Left ventricle myocardium superior (tissue), 1 donor: ENCODE results near the gene GPR146. TPM values are rescaled to one million over a fixed set of nuclear protein-coding genes. Genes with fewer than 3 reads are reported as not detected.
"Not testable (repeated sequence)": the region's sequence is repeated elsewhere in the genome, so short reads cannot be mapped to it uniquely, and the experiment has no call there.

Experiments
- ATAC-seq: fragments of 200-7000 bp; cut with Tn5 transposase; one replicate; pipeline ENCODE4 v1.9.1; 2020; ENCODE audit warnings: mild to moderate bottlenecking, moderate library complexity
- DNase-seq: peaks from one replicate; pipeline ENCODE4 v3.0.0-alpha.2; 2020
- intact Hi-C: fragments of 100-400 bp; cut with micrococcal nuclease; formaldehyde crosslinking; loops from one replicate; pipeline ENCODE4 v1.11.0; 2022
- total RNA-seq: library from RNA; stranded (reverse); fragmentation: NEBNext Ultra II Directional; extraction: Animal tissue kit (Norgen Biotek cat#: 25700); gene quantifications from one replicate; pipeline ENCODE4 v1.2.1, GENCODE V29; 2021
- donor health status: DM: no; HTN: yes; CAD: no; lungs with severe emphysema.

GPR146 gene
- total RNA-seq, 1 donor from 2014 or later: 41.5 TPM

DNA sequence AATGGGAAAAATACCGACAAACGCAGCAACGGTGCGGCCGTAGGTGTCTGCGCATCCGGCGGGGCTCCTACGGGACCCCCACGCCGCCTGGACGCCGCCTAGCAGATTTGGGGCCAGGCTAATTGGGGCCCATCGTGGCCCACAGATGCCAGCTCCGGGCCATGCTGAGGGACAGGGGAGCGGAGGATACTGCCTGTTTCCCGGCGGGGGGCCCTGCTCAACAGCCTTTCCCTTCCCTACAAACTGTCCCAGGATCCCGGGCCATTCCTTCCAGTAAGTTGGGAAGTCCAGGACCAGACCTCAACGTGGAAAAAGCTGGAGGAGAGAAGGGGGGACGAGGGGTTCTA lies 21.9 kb downstream of the GPR146 start:
- ATAC-seq: no peak
- no peak for DNase-seq
- intact Hi-C loops: no loop called here

DNA sequence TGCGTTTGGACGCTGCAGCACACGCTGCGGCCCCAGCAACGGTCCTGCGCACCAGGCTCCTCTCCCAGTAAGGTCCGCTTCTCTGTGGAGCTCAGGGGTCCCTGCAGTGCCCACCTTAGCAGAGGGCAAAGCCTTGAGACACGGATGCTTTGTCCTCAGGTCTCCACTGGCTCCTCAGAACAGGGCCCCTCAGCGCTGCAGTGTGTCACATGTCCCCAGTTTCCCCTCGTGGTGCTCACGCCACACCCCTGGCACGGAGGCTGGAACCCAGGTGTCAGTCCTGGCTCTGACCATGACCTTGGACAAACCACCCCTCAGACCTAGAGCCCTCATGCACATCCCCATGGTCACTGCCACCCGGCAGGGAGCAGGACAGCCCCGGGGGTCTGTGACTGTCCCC lies 23.7 kb downstream of the GPR146 start:
- ATAC-seq: no peak
- intact Hi-C loops: no loop called here
- DNase-seq: no peak

DNA sequence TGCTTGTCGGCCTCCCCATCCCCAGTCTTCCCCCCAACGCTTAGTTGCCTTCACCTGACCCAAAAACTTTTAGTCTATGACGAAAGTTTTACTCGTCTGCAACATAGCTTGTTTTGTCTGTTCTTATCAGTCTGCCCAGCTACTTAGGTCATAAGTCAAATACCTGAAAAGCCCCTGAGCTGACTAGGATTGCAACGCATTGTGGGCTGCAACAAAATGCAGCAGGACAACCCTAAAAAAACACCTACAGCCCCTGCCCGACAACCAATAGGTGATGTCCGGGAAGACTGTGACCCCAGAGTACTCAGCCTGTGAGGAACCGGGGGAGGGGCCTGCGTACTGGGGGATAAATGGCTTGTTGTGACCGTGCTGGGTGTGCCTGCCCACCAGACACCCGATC lies 24.3 kb downstream of the GPR146 start:
- intact Hi-C loops: no loop called here
- ATAC-seq (no peak), DNase-seq (no peak)

DNA sequence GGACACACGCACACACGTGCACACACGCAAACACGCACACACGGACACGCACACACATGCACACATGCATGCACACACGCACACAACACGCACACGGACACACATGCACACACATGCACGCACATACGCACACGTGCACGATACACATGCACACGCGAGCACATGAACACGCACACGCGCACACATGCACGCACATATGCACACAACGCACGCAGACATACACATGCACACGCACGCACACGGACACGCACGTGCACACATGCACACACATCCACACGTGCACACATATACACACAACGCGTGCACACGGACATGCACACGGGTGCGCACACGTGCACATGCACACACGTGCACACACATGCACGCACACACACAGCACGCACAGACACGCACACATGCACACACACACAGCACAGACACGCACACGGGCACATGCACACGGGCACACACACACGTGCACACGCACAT lies 26.2 kb downstream of the GPR146 start:
- DNase-seq (no peak), ATAC-seq (no peak)
- intact Hi-C loops: no loop called here

DNA sequence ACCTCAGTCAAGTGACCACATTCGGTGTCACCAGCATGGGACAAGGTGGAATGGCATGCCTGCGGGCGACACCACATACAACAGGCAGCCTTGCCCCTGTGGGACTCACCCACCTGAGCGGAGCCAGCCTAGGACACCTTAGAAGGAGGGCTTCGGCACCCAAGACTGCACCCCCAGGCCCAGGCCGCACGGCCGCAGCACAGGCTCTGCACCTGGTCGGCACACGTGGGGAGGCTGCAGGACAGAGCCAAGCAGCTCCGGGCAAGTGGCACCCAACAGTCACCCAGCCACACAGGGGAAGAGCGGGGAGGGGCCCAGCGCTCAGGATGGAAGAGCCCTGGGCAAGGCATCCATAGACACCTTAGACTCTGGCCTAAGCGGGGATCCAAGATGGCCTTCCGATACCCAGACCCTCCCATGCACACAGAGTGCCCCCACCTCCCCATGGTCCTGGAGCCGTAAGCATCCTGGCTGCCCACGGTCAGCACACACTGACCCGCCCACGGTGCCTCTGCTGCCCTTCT lies 27.4 kb downstream of the GPR146 start:
- intact Hi-C loops: no loop called here
- DNase-seq: no peak
- no peak for ATAC-seq

DNA sequence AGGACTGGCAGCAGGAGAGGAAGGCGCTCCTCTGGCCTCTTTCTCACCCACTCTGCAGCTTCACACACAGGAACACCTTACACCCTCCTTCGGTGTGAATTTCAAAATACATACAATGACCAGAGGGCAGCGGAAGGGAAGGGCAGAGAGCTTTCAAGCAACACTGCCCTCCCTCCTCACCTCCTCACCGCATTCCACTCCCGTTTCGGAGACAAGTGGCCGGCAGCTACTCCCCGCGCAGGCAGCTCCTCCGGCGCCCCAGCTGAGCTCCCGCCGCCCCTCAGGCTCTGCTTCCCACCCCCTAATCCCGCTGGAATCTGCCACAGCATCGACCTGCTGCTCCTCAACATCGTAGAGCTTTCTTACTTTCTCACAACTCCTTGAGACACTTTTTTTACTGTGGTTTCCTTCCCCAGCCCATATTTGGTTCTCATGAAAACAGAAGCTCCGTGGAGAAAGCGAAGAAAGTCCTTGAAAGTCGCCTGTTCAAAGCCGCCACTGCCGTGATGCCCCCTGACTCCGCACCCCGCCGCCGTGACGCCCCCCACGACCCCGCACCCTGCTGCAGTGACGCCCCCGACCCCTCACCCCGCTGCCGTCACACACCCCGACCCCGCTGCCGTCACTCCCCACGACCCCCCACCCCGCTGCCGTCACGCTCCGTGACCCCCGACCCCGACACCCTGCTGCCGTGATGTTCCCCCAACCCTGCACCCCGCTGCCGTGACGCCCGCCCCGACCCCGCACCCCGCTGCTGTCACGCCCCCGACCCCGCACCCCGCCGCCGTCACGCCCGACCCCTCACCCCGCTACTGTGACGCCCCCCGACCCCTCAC lies 29.0 kb downstream of the GPR146 start:
- ATAC-seq (no peak), DNase-seq (no peak)
- intact Hi-C loops: no loop called here

DNA sequence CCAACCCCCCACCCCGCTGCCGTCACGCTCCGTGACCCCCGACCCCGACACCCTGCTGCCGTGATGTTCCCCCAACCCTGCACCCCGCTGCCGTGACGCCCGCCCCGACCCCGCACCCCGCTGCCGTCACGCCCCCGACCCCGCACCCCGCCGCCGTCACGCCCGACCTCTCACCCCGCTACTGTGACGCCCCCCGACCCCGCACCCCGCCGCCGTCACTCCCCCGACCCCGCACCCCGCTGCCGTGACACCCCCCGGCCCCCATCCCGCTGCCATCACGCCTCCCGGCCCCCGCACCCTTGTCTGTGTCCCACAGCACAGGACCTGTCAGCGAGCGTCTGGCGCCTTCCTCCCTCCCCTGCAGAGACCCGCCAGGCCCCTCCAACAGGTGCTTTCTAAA lies 29.7 kb downstream of the GPR146 start:
- ATAC-seq, intact Hi-C loops, DNase-seq: not testable (repeated sequence)

DNA sequence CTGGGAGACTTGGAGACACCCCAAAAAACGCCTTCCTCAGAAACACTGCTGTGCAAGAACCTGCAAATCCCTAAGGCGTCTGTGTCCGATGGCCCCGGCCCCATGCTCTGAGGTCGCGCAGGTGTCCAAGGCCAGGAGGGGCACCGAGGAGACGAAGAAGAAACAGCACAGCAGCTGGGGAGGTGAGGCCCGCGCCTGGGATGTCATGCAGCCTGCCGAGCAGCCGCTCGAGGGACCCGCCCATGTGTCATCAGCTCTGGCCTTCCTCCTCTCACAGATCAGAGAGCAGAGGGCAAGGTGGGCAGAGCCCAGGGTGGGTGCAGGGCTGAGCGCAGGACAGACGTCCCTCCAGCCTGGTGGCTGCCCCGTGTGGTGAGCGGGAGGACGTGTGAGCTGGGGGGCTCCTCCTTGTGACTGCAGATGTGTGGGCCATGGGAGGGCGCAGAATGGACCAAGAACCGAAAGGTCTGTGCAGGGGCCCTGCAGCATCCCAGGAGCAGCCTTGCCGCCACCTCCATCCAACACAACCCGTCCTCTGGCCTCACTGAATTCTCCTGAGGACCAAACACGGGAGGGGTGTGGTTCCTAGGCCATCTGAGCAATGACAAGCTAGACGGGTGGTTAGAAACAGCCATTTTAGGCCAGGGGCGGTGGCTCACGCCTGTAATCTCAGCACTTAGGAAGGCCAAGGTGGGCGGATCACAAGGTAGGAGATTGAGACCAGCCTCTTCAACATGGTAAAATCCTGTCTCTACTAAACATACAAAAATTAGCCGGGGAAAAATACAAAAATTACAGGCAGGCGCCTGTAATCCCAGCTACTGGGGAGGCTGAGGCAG lies 30.5 kb downstream of the GPR146 start:
- intact Hi-C loops: no loop called here
- DNase-seq (no peak), ATAC-seq (no peak)

DNA sequence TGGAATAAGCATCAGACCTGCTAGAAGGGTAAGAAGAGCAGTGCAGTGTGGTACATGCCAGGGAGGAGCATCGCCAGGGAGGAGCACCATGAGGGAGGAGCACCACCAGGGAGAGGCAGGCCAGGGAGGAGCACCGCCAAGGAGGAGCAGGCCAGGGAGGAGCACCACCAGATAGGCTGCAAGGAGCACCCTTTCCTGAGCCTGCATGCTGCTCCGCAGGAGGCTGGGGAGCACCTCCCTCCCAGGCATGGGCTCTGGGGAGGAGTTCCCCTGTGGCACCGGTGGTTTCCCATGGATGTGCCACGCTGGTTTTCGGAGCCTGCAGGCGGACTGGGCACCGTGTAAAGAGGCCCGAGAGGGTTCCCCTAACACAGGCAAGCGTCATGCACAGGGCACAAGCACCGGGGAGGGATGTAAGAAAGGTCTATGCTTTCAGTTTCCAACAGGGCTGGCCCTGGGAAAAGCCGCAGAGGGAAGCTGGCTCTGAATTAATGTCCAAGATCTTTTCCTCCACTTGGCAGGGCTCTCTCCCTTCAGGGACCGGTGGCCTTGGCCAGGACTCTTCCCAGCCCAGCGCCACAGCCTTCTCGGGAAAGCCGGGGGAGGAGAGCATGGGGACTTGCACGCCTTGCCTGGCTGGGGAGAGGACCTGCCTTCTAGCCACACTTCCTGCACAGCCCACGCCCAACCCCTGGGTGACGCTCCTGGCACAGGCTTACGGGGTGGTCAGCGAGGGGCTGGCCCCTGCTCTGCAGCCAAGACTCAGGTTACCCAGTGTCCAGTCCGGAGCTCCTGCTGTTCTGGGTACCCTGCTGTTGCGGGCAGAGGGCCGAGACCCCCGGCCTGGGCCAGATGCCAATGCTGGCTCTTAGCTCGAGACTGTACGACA lies 32.1 kb downstream of the GPR146 start:
- peak; percentile 70 for ATAC-seq
- intact Hi-C loops: no loop called here
- DNase-seq: no peak

DNA sequence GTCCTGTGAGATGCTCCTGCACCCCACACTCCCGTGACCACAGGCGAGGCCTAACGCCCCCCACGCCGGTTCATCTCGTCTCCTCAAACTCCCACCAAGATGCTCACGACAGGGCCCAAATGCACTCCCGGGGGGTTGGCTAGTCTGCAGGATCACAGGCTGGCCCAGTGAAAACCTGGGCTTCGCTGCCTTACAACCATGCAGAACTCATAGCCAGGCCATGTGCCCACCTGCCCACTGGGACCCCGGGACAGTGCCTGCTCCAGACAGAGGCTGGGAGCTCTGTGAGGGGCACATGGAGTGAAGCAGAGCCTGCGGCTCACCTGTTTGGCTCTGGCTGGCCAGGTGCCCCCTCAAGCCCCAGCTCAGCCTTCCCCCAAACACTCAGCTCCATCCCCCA lies 34.2 kb downstream of the GPR146 start:
- intact Hi-C loops: no loop called here
- no peak for ATAC-seq
- no peak for DNase-seq

DNA sequence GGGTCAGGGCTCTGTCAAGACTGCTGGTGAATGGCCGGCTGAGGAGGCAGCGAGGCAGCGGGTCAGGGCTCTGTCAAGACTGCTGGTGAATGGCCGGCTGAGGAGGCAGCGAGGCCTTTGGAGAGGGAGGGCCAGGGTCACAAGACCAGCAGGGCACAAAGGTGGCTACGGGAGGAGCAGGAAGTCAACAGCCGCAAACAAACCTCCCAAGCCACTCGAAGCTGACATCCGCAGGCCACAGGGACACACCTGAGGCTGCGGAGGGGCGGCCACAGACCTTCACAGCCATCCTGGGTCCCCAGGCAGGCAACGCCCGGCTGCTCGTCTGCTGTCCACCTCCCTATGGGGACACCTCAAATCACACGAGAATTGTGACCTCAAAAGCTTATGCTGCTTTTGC lies 34.6 kb downstream of the GPR146 start:
- ATAC-seq (no peak), DNase-seq (no peak)
- intact Hi-C loops: no loop called here

DNA sequence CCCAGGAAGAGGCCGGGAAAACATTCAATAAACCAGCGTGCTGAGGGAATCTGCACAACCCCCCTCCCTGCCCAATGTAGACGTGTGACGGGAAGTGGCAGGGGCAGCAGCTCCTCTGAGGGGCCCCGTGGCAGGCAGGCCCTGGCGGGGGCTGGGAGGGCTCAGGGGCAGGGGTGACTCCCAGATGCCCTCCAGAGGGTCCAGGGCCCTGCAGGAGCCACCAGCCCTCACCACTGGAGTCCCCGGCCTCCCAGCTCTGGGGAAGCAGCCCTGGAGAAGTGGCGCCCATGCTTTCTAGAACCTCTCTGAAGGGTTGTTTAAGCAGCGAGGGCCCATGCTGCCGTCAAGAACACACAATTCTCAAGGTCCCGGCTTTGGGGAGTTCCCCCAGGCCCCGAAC lies 35.2 kb downstream of the GPR146 start:
- ATAC-seq: no peak
- intact Hi-C loops: no loop called here
- no peak for DNase-seq

DNA sequence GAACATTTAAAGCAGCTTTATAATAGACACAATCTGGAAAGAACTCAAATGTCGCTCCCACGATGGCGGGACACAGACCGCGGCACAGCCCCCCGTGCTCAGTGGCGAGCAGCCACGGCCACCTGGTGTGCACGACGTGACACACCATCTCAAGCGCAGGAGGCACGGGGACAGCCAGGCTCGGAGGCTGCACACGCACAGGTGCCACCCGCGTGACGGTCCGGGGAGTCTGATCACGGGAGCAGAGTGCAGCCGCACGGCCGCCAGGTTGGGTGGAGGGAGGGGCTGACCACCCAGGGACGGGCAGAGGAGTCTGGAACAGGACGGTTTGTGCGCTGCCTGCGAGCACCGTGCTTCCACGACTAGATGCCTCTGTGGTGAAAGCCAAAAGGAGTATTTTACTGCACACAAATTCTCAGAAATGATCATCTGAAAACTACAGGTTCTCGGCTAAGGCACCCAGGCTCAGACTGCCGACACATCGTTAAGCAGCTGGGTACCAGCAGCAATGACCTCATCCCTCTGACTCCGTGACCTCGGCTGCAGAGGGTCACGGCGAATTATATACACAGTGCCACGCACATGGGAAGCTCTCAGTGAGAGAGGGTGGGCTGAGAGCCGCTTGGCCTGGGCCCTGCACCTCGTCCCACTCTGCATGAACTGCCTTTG lies 36.0 kb downstream of the GPR146 start:
- intact Hi-C loops: no loop called here
- no peak for ATAC-seq
- DNase-seq: no peak

DNA sequence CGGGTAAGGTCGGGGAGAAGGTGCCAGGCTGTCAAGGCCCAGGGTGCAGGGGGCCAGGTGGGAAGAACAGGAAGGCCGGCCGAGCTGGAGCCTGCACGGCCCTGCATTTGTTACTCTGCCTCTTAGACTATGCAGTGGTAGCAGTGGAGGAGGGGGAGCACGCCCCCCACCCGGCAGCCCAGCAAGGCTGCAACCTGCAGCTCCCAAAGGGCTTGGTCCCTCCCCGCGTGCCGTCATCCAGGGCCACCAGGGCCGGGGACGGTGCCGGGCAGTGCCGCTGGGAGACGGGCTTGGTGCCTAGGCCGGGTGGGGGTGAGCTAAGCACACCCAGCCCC lies 36.5 kb downstream of the GPR146 start:
- no peak for DNase-seq
- no peak for ATAC-seq
- intact Hi-C loops: no loop called here

DNA sequence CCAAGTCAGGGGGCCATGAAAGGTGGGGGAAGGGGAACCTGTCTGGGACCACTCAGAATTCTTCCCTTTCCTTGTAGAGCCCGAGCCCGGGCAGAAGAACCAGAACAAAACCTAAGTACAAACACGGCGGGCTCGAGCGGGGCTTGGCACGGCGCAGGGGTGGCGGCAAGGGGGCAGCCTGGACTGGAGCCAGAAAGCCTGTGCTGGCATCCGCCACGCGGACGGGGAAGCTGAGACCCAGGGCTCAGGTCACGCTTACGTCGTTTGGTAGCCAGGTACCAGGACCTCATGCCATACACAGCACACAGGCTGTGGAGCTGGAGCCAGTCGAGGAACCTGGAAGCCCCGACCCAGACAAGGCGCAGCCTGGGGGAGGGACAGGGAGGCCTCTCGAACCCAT lies 37.0 kb downstream of the GPR146 start:
- intact Hi-C loops: no loop called here
- DNase-seq (no peak), ATAC-seq (no peak)

DNA sequence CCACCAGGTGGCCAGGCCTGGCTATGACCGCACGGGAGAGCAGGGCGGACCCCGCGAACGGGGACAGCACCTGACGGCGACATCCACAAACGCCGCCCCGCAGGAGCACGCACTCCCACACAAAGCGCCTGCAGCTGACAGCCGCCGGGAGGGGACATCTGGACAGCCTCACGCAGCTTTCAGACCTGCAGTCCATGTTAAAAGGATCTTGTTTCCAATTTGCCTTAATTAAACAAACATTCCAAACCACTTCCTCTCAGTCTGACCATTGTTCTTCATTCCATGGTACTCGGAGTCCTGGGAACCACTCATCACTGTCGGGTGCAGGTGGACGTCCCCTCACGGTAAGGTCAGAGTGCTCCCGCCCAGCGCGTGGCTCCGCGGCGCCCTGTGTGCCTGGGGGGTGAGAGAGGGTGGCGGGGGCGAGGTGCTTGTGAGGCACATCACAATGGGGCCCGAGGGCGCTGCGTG lies 37.6 kb downstream of the GPR146 start:
- DNase-seq (no peak), ATAC-seq (no peak)
- intact Hi-C loops: no loop called here

DNA sequence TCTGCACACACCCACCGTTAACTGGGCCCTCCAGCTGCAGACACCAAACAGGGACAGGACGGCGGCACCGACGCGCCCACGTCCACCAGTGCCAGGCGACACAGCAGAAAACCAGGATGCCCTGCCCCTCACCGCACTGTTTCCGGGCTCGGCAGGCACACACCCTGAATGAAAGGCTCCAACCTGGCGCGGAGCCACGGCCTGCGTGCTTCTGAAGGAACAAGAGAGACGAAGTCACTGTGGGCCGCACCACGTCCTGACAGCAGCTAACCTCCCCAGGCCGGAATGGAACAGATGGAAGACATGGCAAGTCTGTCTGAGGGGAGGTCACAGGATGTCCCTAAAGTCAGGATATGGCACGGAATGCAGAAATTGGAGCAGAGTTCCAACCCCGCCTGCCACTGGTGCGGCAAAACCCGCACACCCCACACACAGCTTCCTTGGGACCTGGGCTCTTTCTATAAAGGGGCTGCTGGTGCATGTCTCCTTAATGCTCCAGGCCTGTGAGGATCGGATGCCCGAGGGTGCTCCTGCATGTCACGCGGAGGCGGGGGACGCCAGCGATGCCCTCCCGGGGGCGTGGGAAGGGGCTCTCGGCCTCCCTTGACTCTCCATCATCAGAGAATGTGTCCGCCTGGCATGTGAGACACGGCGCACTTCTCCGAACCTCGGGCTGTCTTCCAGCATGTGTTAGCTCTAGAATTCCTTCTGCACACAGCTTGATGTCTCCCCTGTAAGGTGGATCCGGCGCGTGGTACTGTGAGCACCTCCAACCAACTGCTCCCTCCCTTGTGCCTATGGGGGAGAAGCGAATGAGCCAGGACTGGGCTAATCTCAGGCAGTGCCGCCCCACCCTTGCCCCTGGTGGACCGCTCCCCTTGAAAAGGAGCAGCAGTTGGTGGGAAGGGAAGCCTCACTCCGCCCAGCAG lies 39.6 kb downstream of the GPR146 start:
- intact Hi-C loops: no loop called here
- ATAC-seq (no peak), DNase-seq (peak; percentile 54)

DNA sequence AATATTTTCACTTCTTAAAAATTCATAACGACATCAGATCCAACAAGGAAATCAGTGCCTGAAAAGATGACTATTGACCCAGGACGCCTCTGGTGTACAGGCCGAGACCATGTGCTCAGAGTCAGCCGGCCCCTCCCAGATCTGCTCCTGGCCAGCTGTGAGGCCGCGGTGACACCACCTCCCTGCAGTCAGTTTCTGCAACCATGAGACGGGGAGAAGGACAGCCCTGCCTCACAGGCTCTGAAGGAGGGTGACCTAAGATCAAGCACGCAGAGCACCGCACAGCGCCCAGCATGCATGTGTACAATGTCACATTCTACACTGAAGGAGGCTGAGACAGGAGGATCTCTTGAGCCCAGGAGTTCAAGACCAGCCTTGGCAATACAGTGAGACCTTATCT lies 40.9 kb downstream of the GPR146 start:
- DNase-seq: no peak
- no peak for ATAC-seq
- intact Hi-C loops: no loop called here
